ENCODE results near the gene DLST. TPM values are rescaled to one million over a fixed set of nuclear protein-coding genes. Genes with fewer than 3 reads are reported as not detected.

DLST gene
- polyA plus RNA-seq, 1 of the 3 experiments (the other 2 are of a cell fraction) = 92.3 TPM

DNA sequence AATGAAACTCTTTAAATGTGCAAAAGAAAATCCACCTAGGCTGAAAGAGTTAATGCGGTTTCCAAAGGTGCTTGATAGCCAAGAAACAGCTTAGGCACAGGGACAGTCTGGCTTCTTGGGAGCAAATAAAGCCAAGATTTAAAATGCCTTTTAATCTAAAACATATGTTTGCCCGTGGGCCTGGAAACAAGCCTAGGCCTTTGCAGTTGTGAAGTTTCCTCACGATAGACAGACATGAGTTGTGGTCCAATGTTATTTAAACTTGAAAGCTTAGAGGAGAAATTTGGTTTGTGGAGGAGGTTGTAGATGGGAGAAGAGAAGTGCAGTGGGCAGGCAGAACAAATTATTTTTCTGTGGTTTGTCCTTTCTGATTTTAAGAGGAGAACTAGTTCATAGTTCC, 35.5 kb upstream of the DLST start (continued):
- TF ChIP-seq RAD21 (IDR thresholded peaks at IDR 0.05; ENCODE audit: low read length) (no peak), SIN3A (IDR thresholded peaks at IDR 0.05; ENCODE audit: borderline replicate concordance, low read depth, low read length) (no peak), ELF1 (IDR thresholded peaks at IDR 0.05) (no peak), YY1 (IDR thresholded peaks at IDR 0.05; ENCODE audit: low read depth) (no peak), EZH2phosphoT487 (IDR thresholded peaks at IDR 0.05; ENCODE audit: borderline replicate concordance, low read depth) (no peak), CHD2 (IDR thresholded peaks at IDR 0.05; ENCODE audit: low read length, partially characterized antibody) (peak; percentile 82), TEAD4 (IDR thresholded peaks at IDR 0.05; ENCODE audit: borderline replicate concordance, insufficient read depth) (no peak), MEF2A (IDR thresholded peaks at IDR 0.05; ENCODE audit: borderline replicate concordance, low read depth) (no peak), NRF1 (IDR thresholded peaks at IDR 0.05; ENCODE audit: low read depth, low read length) (no peak), POLR2AphosphoS5 (IDR thresholded peaks at IDR 0.05; ENCODE audit: low read depth, low read length) (peak; percentile 67)
- TF ChIP-seq, protein P1, sequence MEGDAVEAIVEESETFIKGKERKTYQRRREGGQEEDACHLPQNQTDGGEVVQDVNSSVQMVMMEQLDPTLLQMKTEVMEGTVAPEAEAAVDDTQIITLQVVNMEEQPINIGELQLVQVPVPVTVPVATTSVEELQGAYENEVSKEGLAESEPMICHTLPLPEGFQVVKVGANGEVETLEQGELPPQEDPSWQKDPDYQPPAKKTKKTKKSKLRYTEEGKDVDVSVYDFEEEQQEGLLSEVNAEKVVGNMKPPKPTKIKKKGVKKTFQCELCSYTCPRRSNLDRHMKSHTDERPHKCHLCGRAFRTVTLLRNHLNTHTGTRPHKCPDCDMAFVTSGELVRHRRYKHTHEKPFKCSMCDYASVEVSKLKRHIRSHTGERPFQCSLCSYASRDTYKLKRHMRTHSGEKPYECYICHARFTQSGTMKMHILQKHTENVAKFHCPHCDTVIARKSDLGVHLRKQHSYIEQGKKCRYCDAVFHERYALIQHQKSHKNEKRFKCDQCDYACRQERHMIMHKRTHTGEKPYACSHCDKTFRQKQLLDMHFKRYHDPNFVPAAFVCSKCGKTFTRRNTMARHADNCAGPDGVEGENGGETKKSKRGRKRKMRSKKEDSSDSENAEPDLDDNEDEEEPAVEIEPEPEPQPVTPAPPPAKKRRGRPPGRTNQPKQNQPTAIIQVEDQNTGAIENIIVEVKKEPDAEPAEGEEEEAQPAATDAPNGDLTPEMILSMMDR (IDR thresholded peaks at IDR 0.05) = no peak
- TF ChIP-seq, protein P2, sequence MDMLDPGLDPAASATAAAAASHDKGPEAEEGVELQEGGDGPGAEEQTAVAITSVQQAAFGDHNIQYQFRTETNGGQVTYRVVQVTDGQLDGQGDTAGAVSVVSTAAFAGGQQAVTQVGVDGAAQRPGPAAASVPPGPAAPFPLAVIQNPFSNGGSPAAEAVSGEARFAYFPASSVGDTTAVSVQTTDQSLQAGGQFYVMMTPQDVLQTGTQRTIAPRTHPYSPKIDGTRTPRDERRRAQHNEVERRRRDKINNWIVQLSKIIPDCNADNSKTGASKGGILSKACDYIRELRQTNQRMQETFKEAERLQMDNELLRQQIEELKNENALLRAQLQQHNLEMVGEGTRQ (IDR thresholded peaks at IDR 0.05; ENCODE audit: borderline replicate concordance, low read depth, low read length) = no peak
- TF ChIP-seq, protein P3, sequence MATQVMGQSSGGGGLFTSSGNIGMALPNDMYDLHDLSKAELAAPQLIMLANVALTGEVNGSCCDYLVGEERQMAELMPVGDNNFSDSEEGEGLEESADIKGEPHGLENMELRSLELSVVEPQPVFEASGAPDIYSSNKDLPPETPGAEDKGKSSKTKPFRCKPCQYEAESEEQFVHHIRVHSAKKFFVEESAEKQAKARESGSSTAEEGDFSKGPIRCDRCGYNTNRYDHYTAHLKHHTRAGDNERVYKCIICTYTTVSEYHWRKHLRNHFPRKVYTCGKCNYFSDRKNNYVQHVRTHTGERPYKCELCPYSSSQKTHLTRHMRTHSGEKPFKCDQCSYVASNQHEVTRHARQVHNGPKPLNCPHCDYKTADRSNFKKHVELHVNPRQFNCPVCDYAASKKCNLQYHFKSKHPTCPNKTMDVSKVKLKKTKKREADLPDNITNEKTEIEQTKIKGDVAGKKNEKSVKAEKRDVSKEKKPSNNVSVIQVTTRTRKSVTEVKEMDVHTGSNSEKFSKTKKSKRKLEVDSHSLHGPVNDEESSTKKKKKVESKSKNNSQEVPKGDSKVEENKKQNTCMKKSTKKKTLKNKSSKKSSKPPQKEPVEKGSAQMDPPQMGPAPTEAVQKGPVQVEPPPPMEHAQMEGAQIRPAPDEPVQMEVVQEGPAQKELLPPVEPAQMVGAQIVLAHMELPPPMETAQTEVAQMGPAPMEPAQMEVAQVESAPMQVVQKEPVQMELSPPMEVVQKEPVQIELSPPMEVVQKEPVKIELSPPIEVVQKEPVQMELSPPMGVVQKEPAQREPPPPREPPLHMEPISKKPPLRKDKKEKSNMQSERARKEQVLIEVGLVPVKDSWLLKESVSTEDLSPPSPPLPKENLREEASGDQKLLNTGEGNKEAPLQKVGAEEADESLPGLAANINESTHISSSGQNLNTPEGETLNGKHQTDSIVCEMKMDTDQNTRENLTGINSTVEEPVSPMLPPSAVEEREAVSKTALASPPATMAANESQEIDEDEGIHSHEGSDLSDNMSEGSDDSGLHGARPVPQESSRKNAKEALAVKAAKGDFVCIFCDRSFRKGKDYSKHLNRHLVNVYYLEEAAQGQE (IDR thresholded peaks at IDR 0.05; ENCODE audit: low read depth, low read length) = no peak

DNA sequence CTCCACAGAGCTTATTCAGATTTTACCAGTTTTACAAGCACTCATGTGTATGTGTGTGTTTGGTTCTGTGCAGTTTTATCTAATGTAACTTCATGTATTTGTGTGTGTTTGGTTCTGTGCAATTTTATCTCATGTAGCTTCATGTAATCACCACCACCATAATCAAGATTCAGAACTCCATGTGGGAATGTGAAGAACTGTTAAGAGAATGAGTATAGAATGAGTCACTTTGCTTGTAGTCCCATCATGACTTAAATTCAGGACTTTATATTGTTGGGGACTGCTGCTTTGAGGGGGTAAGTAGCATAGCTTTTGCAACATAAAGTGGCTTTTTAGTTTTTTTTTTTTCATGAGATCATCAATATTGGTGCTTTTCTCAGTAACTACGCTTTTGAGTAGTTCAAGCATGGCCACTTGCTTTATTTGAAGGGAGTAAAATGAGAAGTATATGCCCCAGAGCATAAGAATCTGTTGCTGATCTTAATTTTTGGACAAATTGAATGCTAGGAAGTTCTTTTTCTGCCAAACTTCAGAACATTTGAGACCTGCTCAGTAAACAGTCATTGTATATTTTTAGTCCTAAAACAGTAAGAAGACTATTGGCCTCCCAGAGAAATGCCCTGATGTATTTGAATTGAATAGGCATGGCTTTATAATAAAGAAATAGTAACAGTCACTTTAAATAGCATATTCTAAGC, 34.6 kb upstream of the DLST start:
- peaks cover 20 to 55% of the 10 kb centered on the region in 2 experiments; a peak in 3 of 4 replicates for H3K4me1 ChIP-seq (ENCODE audit: control insufficient read depth in 1 of 2, insufficient read depth in 2 of 2, low read depth in 1 of 2, low read length in 1 of 2)
- peaks cover 22% of the 10 kb centered on the region for H3F3A ChIP-seq (replicated peaks; ENCODE audit: insufficient read depth)
- no peaks in the 10 kb centered on the region for H3K36me3 ChIP-seq (replicated peaks in 1 of 2; ENCODE audit: control insufficient read depth in 1 of 2, insufficient read depth in 2 of 2, low read length in 1 of 2)
- no peaks in the 10 kb centered on the region for H3K9me2 ChIP-seq
- POLR2A ChIA-PET = interaction anchor here (1.5 kb wide), 1 partner anchor 13 kb away, joined by 4 read pairs; no protein-coding TSS in a partner anchor
- H3K27ac ChIP-seq (ENCODE audit: low read depth in 2 of 2, low read length in 1 of 2) = peak overlapping the region; percentile 74 to 96
- no peaks in the 10 kb centered on the region for H4K20me1 ChIP-seq (ENCODE audit: insufficient read depth)
- no peak overlapping the region for H3K9ac ChIP-seq
- no peaks in the 10 kb centered on the region for H3K9me3 ChIP-seq
- H2AFZ ChIP-seq (ENCODE audit: low read depth) = no peak overlapping the region
- 63% methylated on average over 1 of the region's 1 CpG for WGBS (ENCODE audit: low lambda C conversion rate)
- peak overlapping the region; percentile 35; the same call in 1 of the 2 replicates for H3K4me2 ChIP-seq
- H3K79me2 ChIP-seq (ENCODE audit: insufficient read depth) = no peaks in the 10 kb centered on the region
- CTCF ChIA-PET = interaction anchor here (10.1 to 20.8 kb wide), 2 partner anchors 14 to 54 kb away, joined by 103 to 537 read pairs; no protein-coding TSS in a partner anchor
- TF ChIP-seq MXI1 (IDR thresholded peaks at IDR 0.05; ENCODE audit: low read depth, low read length) (no peak), FOSL2 (IDR thresholded peaks at IDR 0.05; ENCODE audit: borderline replicate concordance, low read depth) (peak; percentile 75; the same call in 1 of the 2 replicates), JUND (IDR thresholded peaks at IDR 0.05) (peak; percentile 50), TCF12 (IDR thresholded peaks at IDR 0.05) (peak; percentile 46; the same call in 1 of the 2 replicates), EP300 (IDR thresholded peaks at IDR 0.05; ENCODE audit: borderline replicate concordance in 1 of 2, low read depth in 1 of 2, low read length in 1 of 2) (0 out of 4 replicates have a peak, but pooled peaks of 1 of the 2 experiments have one; percentile 19)
- TF ChIP-seq, protein P3 (IDR thresholded peaks at IDR 0.05; ENCODE audit: low read depth, low read length) = no peak
- TF ChIP-seq, protein P4, sequence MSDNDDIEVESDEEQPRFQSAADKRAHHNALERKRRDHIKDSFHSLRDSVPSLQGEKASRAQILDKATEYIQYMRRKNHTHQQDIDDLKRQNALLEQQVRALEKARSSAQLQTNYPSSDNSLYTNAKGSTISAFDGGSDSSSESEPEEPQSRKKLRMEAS (IDR thresholded peaks at IDR 0.05; ENCODE audit: low read depth) = peak; percentile 52; the same call in 1 of the 2 replicates
- no peak overlapping the region for H3K4me3 ChIP-seq (ENCODE audit: low read depth in 2 of 2, low read length in 1 of 2)
- no peaks in the 10 kb centered on the region for H3K27me3 ChIP-seq (ENCODE audit: insufficient read depth)
- no peak for DNase-seq
